Heart right ventricle (tissue), 16 donors: ENCODE measurements around the gene RPL10. TPM values are rescaled to one million over a fixed set of nuclear protein-coding genes. Genes with fewer than 3 reads are reported as not detected.

Experiments
- ATAC-seq, 8 donors: fragments of 200-7000 bp; cut with Tn5 transposase; one replicate each; pipeline ENCODE4 v1.9.1; 2020; ENCODE audit warnings: mild to moderate bottlenecking in 8 of 8, moderate library complexity in 8 of 8, moderate number of reproducible peaks in 1 of 8
- DNase-seq, 2 donors: peaks; one replicate each; pipeline ENCODE4 v3.0.0-alpha.2; 2020
- H3K27ac ChIP-seq, 10 donors: fragments of 200-600 bp; sonication (generic) in 2 of 10; one replicate each; pipeline versions ENCODE4 v1.5.0 to v1.8.0; 2020 to 2022; ENCODE audit warnings: mild to moderate bottlenecking in 3 of 10
- H3K27me3 ChIP-seq, 7 donors: fragments of 200-600 bp; one replicate each; pipeline ENCODE4 v1.8.0; 2021 to 2022; ENCODE audit warnings: mild to moderate bottlenecking in 2 of 7
- H3K36me3 ChIP-seq, 9 donors: fragments of 200-600 bp; sonication (generic) in 1 of 9; one replicate each; pipeline versions ENCODE4 v1.5.0 to v1.8.0; 2020 to 2022; ENCODE audit warnings: mild to moderate bottlenecking in 2 of 9
- H3K4me1 ChIP-seq, 9 donors: fragments of 200-600 bp; sonication (generic) in 1 of 9; one replicate each; pipeline versions ENCODE4 v1.5.0 to v1.8.0; 2020 to 2022; ENCODE audit warnings: mild to moderate bottlenecking in 4 of 9
- H3K4me3 ChIP-seq, 10 donors: fragments of 200-600 bp; sonication (generic) in 2 of 10; one replicate each; pipeline versions ENCODE4 v1.5.0 to v1.8.0; 2020 to 2022; ENCODE audit warnings: mild to moderate bottlenecking in 7 of 10, moderate library complexity in 2 of 10
- H3K9me3 ChIP-seq, 11 donors: fragments of 200-600 bp in 10 of 11; sonication (generic) in 2 of 11; one replicate each; pipeline versions ENCODE4 v1.5.0 to v1.8.0; 2013 to 2022; ENCODE audit warnings: mild to moderate bottlenecking in 2 of 11, control low read depth in 1 of 11, moderate library complexity in 1 of 11
- WGBS, 2 donors: extraction: QIAGEN DNeasy Blood & Tissue Kit; methylation state at CpG; one replicate each; pipeline ENCODE4 v1.1.7; 2013; ENCODE audit warnings: inconsistent platforms in 1 of 2; 5-methylcytosine and 5-hydroxymethylcytosine counted together
- intact Hi-C, 10 donors: fragments of 100-400 bp; cut with DNase I; formaldehyde crosslinking; loops; one replicate each; pipeline versions ENCODE4 v1.11.1 to v1.14.2; 2022
- polyA plus RNA-seq, 2 donors: library from polyadenylated mRNA; stranded (reverse); fragments of 200-250 nt; gene quantifications; one replicate each; pipeline ENCODE4 v1.2.3, GENCODE V29; 2013
- total RNA-seq, 10 donors: library from RNA; stranded (reverse); fragmentation: NEBNext Ultra II Directional in 3 of 10; extraction: Animal tissue kit (Norgen Biotek cat#: 25700) in 3 of 10; gene quantifications; one replicate each; pipeline versions ENCODE4 v1.2.1 to v1.2.4, GENCODE V29; 2021 to 2023
- TF ChIP-seq, protein P1 (sequence below), 9 donors: fragments of 200-600 bp; sonication (generic) in 2 of 9; IDR thresholded peaks; one replicate each; pipeline versions ENCODE4 v1.5.0 to v1.8.0; 2021 to 2022; ENCODE audit warnings: antibody characterized with exemption in 9 of 9, mild to moderate bottlenecking in 5 of 9, moderate library complexity in 1 of 9
- donor health status: Arrhythmogenic right ventricular cardiomyopathy.
- donor health status: ischemic (EF 13 %, LVEDD 7.1; RV severe dilation, severe dysfunction).
- donor health status: healthy with polysubstance abuse.
- donor health status: DM: no; HTN: yes; CAD: no.
- donor health status: DM: no; HTN: no; CAD: no.
- donor health status: ischemic (EF 25% LVEDD 6.9; RV normal size, moderate dysfunction).
- donor health status: ischemic (EF 25% LVEDD 5.7; RV mildly dilated, moderate dysfunction).
- donor health status: healthy.
- donor health status: DM: yes; HTN: yes; CAD: no.
- donor health status: Ischemic cardiomyopathy.
- donor health status: ischemic (EF 35%, LVEDD 5.7; RV mildly dilated, moderate dysfunction).
- donor health status: nonischemic (EF 11% LVEDD 7.7; RV severe dilation, severe dysfunction).
- donor health status: DM: yes; HTN: yes; CAD: no.
- donor health status: PGD.
- donor health status: ischemic (EF 29% LVEDD 5.4; RV normal size, mild dysfunction).
- donor health status: nonischemic (EF 23%, LVEDD 6.1; RV moderate dilation, normal function).

RPL10 gene
- total and polyA plus RNA-seq, 12 donors = 1,543 to 7,085 (median 1,901) TPM

DNA sequence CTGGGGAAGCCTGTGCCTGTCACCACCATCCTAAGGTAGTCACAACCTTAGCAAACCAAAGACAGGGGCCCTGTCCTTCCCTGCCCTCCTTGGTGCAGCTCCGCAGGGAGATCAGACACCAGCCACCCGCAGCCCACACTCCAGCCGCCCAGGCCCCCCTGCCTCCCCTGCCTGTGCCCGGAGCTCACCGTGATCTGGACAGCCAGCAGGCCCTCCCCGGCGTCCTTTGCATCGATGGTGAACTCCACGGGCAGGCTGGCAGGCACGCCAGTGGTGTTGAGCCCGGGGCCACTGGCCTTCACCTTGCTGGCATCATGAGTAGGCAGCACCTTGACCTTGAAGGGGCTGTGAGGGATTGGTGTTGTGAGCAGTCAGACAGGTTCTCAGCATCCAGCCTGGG is 40.2 kb upstream of the RPL10 start:
- 64 to 75% methylated on average over 11 of the region's 11 CpGs for WGBS, 2 donors
- Histone ChIP-seq H3K4me3 (no peak overlapping the region), H3K36me3 (peaks cover 0 to 100% (median 66%) of the 10 kb centered on the region in 9 donors), H3K27me3 (no peaks in the 10 kb centered on the region), H3K4me1 (peaks cover 0 to 44% (median 3%) of the 10 kb centered on the region in 9 donors), H3K27ac (no peak overlapping the region), H3K9me3 (no peaks in the 10 kb centered on the region)
- intact Hi-C loops = no loop called here
- DNase-seq (no peak), ATAC-seq (no peak)
- TF ChIP-seq, protein P1, sequence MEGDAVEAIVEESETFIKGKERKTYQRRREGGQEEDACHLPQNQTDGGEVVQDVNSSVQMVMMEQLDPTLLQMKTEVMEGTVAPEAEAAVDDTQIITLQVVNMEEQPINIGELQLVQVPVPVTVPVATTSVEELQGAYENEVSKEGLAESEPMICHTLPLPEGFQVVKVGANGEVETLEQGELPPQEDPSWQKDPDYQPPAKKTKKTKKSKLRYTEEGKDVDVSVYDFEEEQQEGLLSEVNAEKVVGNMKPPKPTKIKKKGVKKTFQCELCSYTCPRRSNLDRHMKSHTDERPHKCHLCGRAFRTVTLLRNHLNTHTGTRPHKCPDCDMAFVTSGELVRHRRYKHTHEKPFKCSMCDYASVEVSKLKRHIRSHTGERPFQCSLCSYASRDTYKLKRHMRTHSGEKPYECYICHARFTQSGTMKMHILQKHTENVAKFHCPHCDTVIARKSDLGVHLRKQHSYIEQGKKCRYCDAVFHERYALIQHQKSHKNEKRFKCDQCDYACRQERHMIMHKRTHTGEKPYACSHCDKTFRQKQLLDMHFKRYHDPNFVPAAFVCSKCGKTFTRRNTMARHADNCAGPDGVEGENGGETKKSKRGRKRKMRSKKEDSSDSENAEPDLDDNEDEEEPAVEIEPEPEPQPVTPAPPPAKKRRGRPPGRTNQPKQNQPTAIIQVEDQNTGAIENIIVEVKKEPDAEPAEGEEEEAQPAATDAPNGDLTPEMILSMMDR (IDR thresholded peaks at IDR 0.05) = no peak

GRCh38 chrX:154358829-154359228 is 39.3 kb upstream of the RPL10 start:
- ATAC-seq (no peak), DNase-seq (no peak)
- H3K27ac ChIP-seq = peak overlapping the region in 3 of 10 donors; percentile 15 to 33 (median 21)
- WGBS, 2 donors = 44 to 65% methylated on average over 6 of the region's 6 CpGs
- TF ChIP-seq, protein P1 (IDR thresholded peaks at IDR 0.05) = no peak
- no peaks in the 10 kb centered on the region for H3K27me3 ChIP-seq
- peaks cover 0 to 45% (median 3%) of the 10 kb centered on the region in 9 donors for H3K4me1 ChIP-seq
- H3K9me3 ChIP-seq = no peaks in the 10 kb centered on the region
- intact Hi-C loops = no loop called here
- H3K4me3 ChIP-seq = no peak overlapping the region
- peaks cover 0 to 100% (median 63%) of the 10 kb centered on the region in 9 donors for H3K36me3 ChIP-seq

DNA sequence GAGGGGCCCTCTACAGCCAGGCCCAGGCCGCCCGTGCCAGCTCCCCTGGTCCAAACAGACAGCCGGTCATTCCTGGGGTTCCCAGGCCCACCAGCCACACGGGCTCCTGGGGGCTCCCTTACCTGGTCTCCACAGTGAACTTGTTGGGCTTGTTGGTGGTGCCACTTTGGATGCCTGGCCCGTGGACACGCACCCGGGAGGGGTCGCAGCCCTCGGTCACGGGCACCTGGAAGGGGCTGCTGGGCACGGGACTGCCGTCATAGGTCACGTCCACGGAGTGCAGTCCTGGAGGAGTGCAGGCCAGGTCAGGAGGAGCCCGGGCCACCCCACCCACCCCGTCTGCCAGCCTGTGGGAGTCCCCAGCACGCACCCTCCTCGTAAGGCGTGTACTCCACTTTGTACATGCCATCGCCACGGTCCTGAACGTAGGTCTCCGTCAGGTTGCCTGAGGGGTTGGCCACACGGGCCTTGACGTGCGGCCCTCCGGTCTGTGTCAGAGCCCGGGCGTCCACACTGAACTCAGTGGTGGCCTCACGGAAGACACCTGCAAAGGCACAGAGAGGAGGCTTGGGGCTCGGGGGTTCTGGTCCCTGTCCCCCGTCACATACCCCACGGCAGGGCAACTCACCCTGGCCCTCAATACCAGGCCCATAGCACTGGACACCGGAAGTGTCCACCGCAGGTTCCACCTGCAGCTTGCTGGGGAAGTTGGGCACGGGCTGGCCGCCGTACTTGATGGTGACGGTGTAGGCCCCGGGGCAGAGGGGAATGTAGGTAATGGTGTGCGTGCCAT is 38.6 kb upstream of the RPL10 start:
- Histone ChIP-seq H3K27ac (peak overlapping the region in 5 of 10 donors; percentile 12 to 55 (median 21)), H3K4me1 (peaks cover 0 to 45% (median 3%) of the 10 kb centered on the region in 9 donors), H3K36me3 (peaks cover 0 to 100% (median 58%) of the 10 kb centered on the region in 9 donors), H3K27me3 (no peaks in the 10 kb centered on the region), H3K4me3 (no peak overlapping the region), H3K9me3 (no peaks in the 10 kb centered on the region)
- no peak for ATAC-seq
- intact Hi-C loops = no loop called here
- TF ChIP-seq, protein P1 (IDR thresholded peaks at IDR 0.05) = no peak
- WGBS, 2 donors = 68 to 79% methylated on average over 28 to 41 of the region's 41 CpGs
- no peak for DNase-seq

GRCh38 chrX:154360155-154360713 is 37.9 kb upstream of the RPL10 start:
- Histone ChIP-seq H3K27ac (peak overlapping the region in 5 of 10 donors; percentile 1 to 55 (median 19)), H3K36me3 (peaks cover 0 to 100% (median 55%) of the 10 kb centered on the region in 9 donors), H3K4me3 (no peak overlapping the region), H3K9me3 (no peaks in the 10 kb centered on the region), H3K27me3 (no peaks in the 10 kb centered on the region), H3K4me1 (peaks cover 0 to 50% (median 3%) of the 10 kb centered on the region in 9 donors)
- 65 to 68% methylated on average over 27 to 34 of the region's 34 CpGs for WGBS, 2 donors
- DNase-seq = no peak
- intact Hi-C loops = no loop called here
- TF ChIP-seq, protein P1 (IDR thresholded peaks at IDR 0.05) = no peak
- peak in 2 of 8 donors; percentile 8 to 12 for ATAC-seq
